IMR-90 (cell line): ENCODE results near the gene JADE2. TPM values are rescaled to one million over a fixed set of nuclear protein-coding genes. Genes with fewer than 3 reads are reported as not detected.

ENCODE experiments used
- ATAC-seq: fragments of 200-7000 bp; cut with Tn5 transposase; 2 replicates; pipeline ENCODE4 v1.9.1; 2020; ENCODE audit warnings: low read depth, mild to moderate bottlenecking, moderate library complexity
- BruUV-seq: library from RNA; stranded (reverse); fragments of 400-500 nt; replicated peaks from 2 replicates; lab custom pipeline; 2021; lab: Mats Ljungman, UMichigan
- CTCF ChIA-PET: fragments of 300-600 bp; formaldehyde crosslinking; extraction: SDS; loops from one replicate; lab custom pipeline; 2021; ENCODE audit warnings: antibody characterized with exemption; lab: Yijun Ruan, JAX
- POLR2A ChIA-PET: fragments of 300-600 bp; sonication (Branson Sonifier 250); formaldehyde crosslinking; loops from one replicate; lab custom pipeline; 2022; ENCODE audit warnings: antibody characterized with exemption; ENCODE audit not compliant: unreplicated experiment; lab: Charles Lee
- DNase-seq: peaks from one replicate; pipeline ENCODE4 v3.0.0; 2013
- H2AFZ ChIP-seq: replicated peaks from 2 replicates; pipeline ENCODE3; 2013; ENCODE audit warnings: low read length, mild to moderate bottlenecking; ENCODE audit not compliant: poor library complexity
- H2AK5ac ChIP-seq: 2 replicates; pipeline ENCODE4 v1.6.1; 2013; ENCODE audit warnings: low read depth, low read length, inconsistent platforms
- H2AK9ac ChIP-seq: replicated peaks from 2 replicates; pipeline ENCODE3; 2013; ENCODE audit warnings: mild to moderate bottlenecking, low read depth, low read length, moderate library complexity; ENCODE audit not compliant: poor library complexity
- H2BK120ac ChIP-seq: 2 replicates; pipeline ENCODE4 v1.6.1; 2013; ENCODE audit warnings: low read depth, low read length, inconsistent platforms
- H2BK15ac ChIP-seq: 3 replicates; pipeline ENCODE4 v1.6.1; 2013; ENCODE audit warnings: low read depth, low read length, inconsistent platforms
- H2BK20ac ChIP-seq: 2 replicates; pipeline ENCODE4 v1.6.1; 2013; ENCODE audit warnings: low read depth, mild to moderate bottlenecking, inconsistent platforms, low read length, moderate library complexity
- H2BK5ac ChIP-seq: 2 replicates; pipeline ENCODE4 v1.6.1; 2013; ENCODE audit warnings: mild to moderate bottlenecking, low read depth, low read length, inconsistent platforms; ENCODE audit not compliant: poor library complexity, severe bottlenecking
- H3K14ac ChIP-seq: replicated peaks from 2 replicates; pipeline ENCODE4 v1.6.1; 2013; ENCODE audit warnings: low read depth, low read length, inconsistent platforms
- H3K18ac ChIP-seq: 2 replicates; pipeline ENCODE4 v1.6.1; 2013; ENCODE audit warnings: low read depth, low read length, control low read depth
- H3K23ac ChIP-seq: 2 replicates; pipeline ENCODE4 v1.6.1; 2013; ENCODE audit warnings: low read depth, low read length, inconsistent platforms
- H3K27ac ChIP-seq: 2 replicates; pipeline ENCODE4 v1.5.1; 2013; ENCODE audit warnings: mild to moderate bottlenecking, control low read depth, low read length; ENCODE audit not compliant: insufficient read depth
- H3K27me3 ChIP-seq: 2 replicates; pipeline ENCODE4 v1.6.1; 2013; ENCODE audit warnings: low read length; ENCODE audit not compliant: control insufficient read depth, insufficient read depth
- H3K36me3 ChIP-seq: 2 replicates; pipeline ENCODE4 v1.6.1; 2013; ENCODE audit warnings: low read length, mixed read lengths; ENCODE audit not compliant: control insufficient read depth, insufficient read depth
- H3K4ac ChIP-seq: 2 replicates; pipeline ENCODE4 v1.6.1; 2013; ENCODE audit warnings: low read depth, low read length, inconsistent platforms
- H3K4me1 ChIP-seq: 2 replicates; pipeline ENCODE4 v1.6.1; 2013; ENCODE audit warnings: low read length, mixed read lengths; ENCODE audit not compliant: control insufficient read depth, insufficient read depth
- H3K4me2 ChIP-seq: 2 replicates; pipeline ENCODE4 v1.6.1; 2013; ENCODE audit warnings: low read depth, mild to moderate bottlenecking, control low read depth, low read length, moderate library complexity
- H3K4me3 ChIP-seq: 2 replicates; pipeline ENCODE4 v1.5.1; 2013; ENCODE audit warnings: low read depth, mild to moderate bottlenecking, control low read depth, low read length, moderate library complexity; ENCODE audit not compliant: insufficient read depth
- H3K56ac ChIP-seq: 2 replicates; pipeline ENCODE4 v1.6.1; 2013; ENCODE audit warnings: low read length, inconsistent platforms; ENCODE audit not compliant: insufficient read depth; ENCODE audit errors: extremely low read depth
- H3K79me1 ChIP-seq, 2 experiments: 2 replicates each; pipeline ENCODE4 v1.6.1; 2013; ENCODE audit warnings: low read length in 2 of 2, inconsistent platforms in 1 of 2, low read depth in 1 of 2
- H3K9ac ChIP-seq: 2 replicates; pipeline ENCODE4 v1.6.1; 2013; ENCODE audit warnings: low read depth, low read length, control low read depth
- H3K9me1 ChIP-seq: 2 replicates; pipeline ENCODE4 v1.6.1; 2013; ENCODE audit warnings: low read length, inconsistent platforms; ENCODE audit not compliant: insufficient read depth
- H3K9me3 ChIP-seq: 2 replicates; pipeline ENCODE4 v1.6.1; 2013; ENCODE audit warnings: low read length; ENCODE audit not compliant: control insufficient read depth, insufficient read depth
- H4K20me1 ChIP-seq: 2 replicates; pipeline ENCODE4 v1.6.1; 2013; ENCODE audit warnings: low read length, inconsistent platforms; ENCODE audit not compliant: insufficient read depth
- H4K5ac ChIP-seq: 2 replicates; pipeline ENCODE4 v1.6.1; 2013; ENCODE audit warnings: mild to moderate bottlenecking, low read depth, low read length, control low read depth
- H4K8ac ChIP-seq, 2 experiments: 2 replicates each; pipeline ENCODE4 v1.6.1; 2013; ENCODE audit warnings: low read depth in 2 of 2, low read length in 2 of 2, control low read depth in 1 of 2, inconsistent platforms in 1 of 2
- H4K91ac ChIP-seq: 2 replicates; pipeline ENCODE4 v1.6.1; 2013; ENCODE audit warnings: low read depth, low read length, inconsistent platforms; ENCODE audit not compliant: insufficient read depth
- BHLHE40 ChIP-seq: fragments of 150-350 bp; IDR thresholded peaks from 2 replicates; pipeline ENCODE4 v1.6.1; 2016; ENCODE audit warnings: mild to moderate bottlenecking, low read depth, low read length
- CEBPB ChIP-seq: IDR thresholded peaks from 2 replicates; pipeline ENCODE4 v1.6.1; 2012; ENCODE audit warnings: low read depth, low read length, improper control_type of control experiment
- CTCF ChIP-seq: conservative IDR thresholded peaks from 2 replicates; pipeline ENCODE4 v1.5.1; 2012; ENCODE audit warnings: mild to moderate bottlenecking, low read depth, low read length, improper control_type of control experiment
- ELK1 ChIP-seq: fragments of 150-350 bp; IDR thresholded peaks from 2 replicates; pipeline ENCODE4 v1.6.1; 2016; ENCODE audit warnings: low read depth, mild to moderate bottlenecking, low read length, moderate library complexity, borderline replicate concordance
- FOS ChIP-seq: fragments of 150-350 bp; IDR thresholded peaks from 2 replicates; pipeline ENCODE4 v1.6.1; 2016; ENCODE audit warnings: low read depth, low read length
- MAFK ChIP-seq: IDR thresholded peaks from 2 replicates; pipeline ENCODE4 v1.6.1; 2012; ENCODE audit warnings: low read depth, low read length, improper control_type of control experiment
- MAZ ChIP-seq: IDR thresholded peaks from 2 replicates; pipeline ENCODE4 v1.6.1; 2012; ENCODE audit warnings: low read depth, mild to moderate bottlenecking, low read length, improper control_type of control experiment, moderate library complexity, borderline replicate concordance
- MXI1 ChIP-seq: IDR thresholded peaks from 2 replicates; pipeline ENCODE4 v1.6.1; 2012; ENCODE audit warnings: low read depth, mild to moderate bottlenecking, low read length, moderate library complexity, borderline replicate concordance
- NFE2L2 ChIP-seq: fragments of 150-350 bp; IDR thresholded peaks from 2 replicates; pipeline ENCODE4 v1.6.1; 2016; ENCODE audit warnings: low read depth, mild to moderate bottlenecking, low read length
- POLR2A ChIP-seq: IDR thresholded peaks from 2 replicates; pipeline ENCODE4 v1.6.1; 2012; ENCODE audit warnings: mild to moderate bottlenecking, low read depth, low read length
- RAD21 ChIP-seq: IDR thresholded peaks from 2 replicates; pipeline ENCODE4 v1.6.1; 2012; ENCODE audit warnings: low read length, improper control_type of control experiment
- RCOR1 ChIP-seq: IDR thresholded peaks from 2 replicates; pipeline ENCODE4 v1.6.1; 2012; ENCODE audit warnings: mild to moderate bottlenecking, low read length, improper control_type of control experiment; ENCODE audit not compliant: insufficient replicate concordance
- RFX5 ChIP-seq: IDR thresholded peaks from 2 replicates; pipeline ENCODE4 v1.8.0; 2012; ENCODE audit warnings: low read depth, mild to moderate bottlenecking, low read length, moderate library complexity
- SMC3 ChIP-seq: fragments of 150-350 bp; IDR thresholded peaks from 2 replicates; pipeline ENCODE4 v1.6.1; 2016; ENCODE audit warnings: low read depth, mild to moderate bottlenecking, antibody characterized with exemption, low read length, moderate library complexity
- WGBS, 2 experiments: methylation state at CpG; one replicate each; pipeline versions ENCODE4 v1.1.5 to v1.1.7; 2013; ENCODE audit warnings: missing lambda C conversion rate in 2 of 2; ENCODE audit not compliant: insufficient read length in 1 of 2; ENCODE audit errors: extremely low coverage in 2 of 2; 5-methylcytosine and 5-hydroxymethylcytosine counted together
- dilution Hi-C: fragments of 300-500 bp; cut with HindIII; formaldehyde crosslinking; loops from one replicate; pipeline ENCODE4 v1.14.3; 2018; ENCODE audit warnings: low sequenced_read_pairs; ENCODE audit not compliant: unreplicated experiment
- in situ Hi-C: fragments of 300-500 bp; cut with MboI; formaldehyde crosslinking; loops from 3 replicates; pipeline ENCODE4 v1.14.3; 2019; ENCODE audit warnings: low sequenced_read_pairs, inconsistent platforms, mixed read lengths
- intact Hi-C: fragments of 100-400 bp; cut with micrococcal nuclease; formaldehyde crosslinking; loops from 2 replicates; pipeline ENCODE4 v1.10.0; 2022
- polyA plus RNA-seq, 3 experiments: library from polyadenylated mRNA; depleted of rRNA; stranded (reverse); fragments of >200 nt; gene quantifications; 2 replicates each; pipeline ENCODE4 v1.2.3, GENCODE V29; 2012; ENCODE audit warnings: low replicate concordance in 1 of 3
- total RNA-seq: library from RNA; depleted of rRNA; stranded (reverse); fragments of >200 nt; gene quantifications from 2 replicates; pipeline ENCODE4 v1.2.3, GENCODE V29; 2012

JADE2 gene
- total and polyA plus RNA-seq, 2 of the 4 experiments (the other 2 are of a cell fraction): 13.3 to 14.9 TPM

GRCh38 chr5:134545070-134545868 is 19.8 kb downstream of the JADE2 start:
- Histone ChIP-seq H3K4ac (no peak overlapping the region), H2BK15ac (no peak overlapping the region), H3K9me1 (peaks cover 25% of the 10 kb centered on the region), H3K56ac (no peak overlapping the region), H2BK120ac (no peak overlapping the region), H3K79me1 (peaks cover 15 to 61% of the 10 kb centered on the region in 2 experiments), H3K23ac (no peak overlapping the region), H4K5ac (no peak overlapping the region), H2AK9ac (no peak overlapping the region), H3K9me3 (no peaks in the 10 kb centered on the region), H2AFZ (no peak overlapping the region), H4K91ac (no peak overlapping the region), H4K8ac (no peak overlapping the region), H2BK5ac (no peak overlapping the region), H3K4me3 (no peak overlapping the region), H3K36me3 (peaks cover 28% of the 10 kb centered on the region), H3K9ac (no peak overlapping the region), H3K27me3 (no peaks in the 10 kb centered on the region), H3K27ac (no peak overlapping the region; the same call in 1 of the 2 replicates), H3K14ac (no peak overlapping the region), H2BK20ac (no peak overlapping the region), H3K4me1 (peaks cover 24% of the 10 kb centered on the region), H3K18ac (no peak overlapping the region), H2AK5ac (no peak overlapping the region), H3K4me2 (no peak overlapping the region), H4K20me1 (peaks cover 14% of the 10 kb centered on the region; the same call in 1 of the 2 replicates)
- no peak for TF ChIP-seq SMC3
- TF ChIP-seq MXI1: no peak
- no peak for TF ChIP-seq RFX5
- no peak for TF ChIP-seq RAD21
- no peak for TF ChIP-seq FOS
- no peak for TF ChIP-seq CTCF
- TF ChIP-seq BHLHE40: no peak
- TF ChIP-seq CEBPB: no peak
- TF ChIP-seq POLR2A: no peak
- no peak for TF ChIP-seq ELK1
- no peak for TF ChIP-seq NFE2L2
- TF ChIP-seq MAFK: no peak
- TF ChIP-seq MAZ: no peak
- no peak for TF ChIP-seq RCOR1
- intact Hi-C loops: no loop called here
- ChIA-PET POLR2A (no interaction called here), CTCF (interaction anchor here (1.0 to 1.3 kb wide), 2 partner anchors 14 to 70 kb away, joined by 3 read pairs; no protein-coding TSS in a partner anchor)
- DNase-seq: no peak
- WGBS, 2 experiments: no CpG with 5 or more reads among the region's 10 CpGs
- BruUV-seq: no TSS peak
- dilution Hi-C loops: no loop called here
- in situ Hi-C loops: no loop called here
- no peak for ATAC-seq
